SK-MEL-5 (cell line): ENCODE data around the gene LRBA. TPM values are rescaled to one million over a fixed set of nuclear protein-coding genes. Genes with fewer than 3 reads are reported as not detected.
A peak's percentile ranks its signal among the peaks of the same experiment; 100 is the strongest.
"Not testable (repeated sequence)": the region's sequence is repeated elsewhere in the genome, so short reads cannot be mapped to it uniquely, and the experiment has no call there.

Experiments
- DNase-seq: peaks from one replicate; pipeline ENCODE4 v3.0.0-alpha.2; 2016; ENCODE audit warnings: low read depth, low spot score
- in situ Hi-C: cut with HindIII; loops from 2 replicates; pipeline ENCODE4 v1.10.0; 2016; ENCODE audit warnings: low sequenced_read_pairs, high pct_unique_total_duplicates, low pct_unique_long_range_greater_than_20kb
- total RNA-seq: library from RNA; depleted of rRNA; stranded (reverse); fragments of >200 nt; shearing (Covaris generic); gene quantifications from 2 replicates; pipeline ENCODE4 v1.2.3, GENCODE V29; 2014

Gene LRBA
- total RNA-seq, 1 experiment from 2014 or later = 31.0 TPM

DNA sequence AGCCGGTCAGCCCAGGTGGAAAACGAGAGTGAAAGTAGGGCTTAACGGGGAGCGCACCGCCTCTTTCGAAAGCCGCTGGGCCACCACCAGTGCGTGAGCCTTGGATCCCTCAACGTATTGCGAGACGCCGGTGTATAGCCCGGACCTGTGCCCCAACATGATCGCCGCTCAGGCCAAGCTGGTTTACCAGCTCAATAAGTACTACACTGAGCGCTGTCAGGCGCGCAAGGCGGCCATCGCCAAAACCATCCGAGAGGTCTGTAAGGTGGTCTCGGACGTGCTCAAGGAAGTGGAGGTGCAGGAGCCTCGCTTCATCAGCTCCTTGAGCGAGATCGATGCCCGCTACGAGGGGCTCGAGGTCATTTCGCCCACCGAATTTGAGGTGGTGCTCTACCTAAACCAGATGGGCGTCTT, 432.2 kb downstream of the LRBA start:
- no peak for DNase-seq

DNA sequence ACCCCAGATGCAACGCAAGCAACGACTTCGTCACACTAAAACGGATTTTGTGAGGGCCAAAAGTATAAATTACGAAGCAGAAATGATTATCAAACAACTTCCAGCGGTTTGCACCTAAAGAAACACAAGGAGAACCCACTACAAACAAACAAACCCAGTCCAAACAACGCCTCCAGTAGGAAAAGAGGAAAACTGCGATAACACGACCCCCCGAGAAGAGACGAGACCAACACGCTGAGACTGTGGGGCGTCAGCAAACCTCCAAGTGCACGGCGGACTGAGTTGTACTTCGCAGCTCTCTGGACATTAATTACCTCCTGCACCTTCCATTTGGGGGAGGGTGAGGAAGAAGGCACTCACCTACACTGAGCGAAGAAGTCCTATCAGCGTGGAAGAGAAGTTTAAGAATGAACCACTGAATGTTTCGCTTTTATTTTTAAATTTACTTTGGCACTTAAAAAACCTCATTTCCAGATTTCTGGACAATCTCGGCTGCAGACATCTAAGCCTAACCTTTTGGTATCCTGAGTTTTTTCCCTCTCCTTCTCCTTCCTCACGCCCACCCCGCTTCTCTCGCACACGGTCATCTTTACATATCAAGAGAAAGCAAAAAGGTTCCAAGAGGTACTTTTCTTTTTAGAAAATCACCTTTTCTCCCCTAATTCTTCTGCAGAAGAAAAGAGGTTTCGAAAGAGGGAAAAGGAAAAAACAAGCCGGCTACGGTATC, 432.8 kb downstream of the LRBA start, which contains the start of gene MAB21L2:
Gene MAB21L2, plus strand, starts transcription at position 6 of the 727 bp plus-strand sequence. CDS start 879 bp downstream, outside the sequence.
- in situ Hi-C loops = no loop called here
- DNase-seq = no peak

More for the DNA sequence above, 432.2 kb downstream of the LRBA start:
- in situ Hi-C loops = no loop called here

DNA sequence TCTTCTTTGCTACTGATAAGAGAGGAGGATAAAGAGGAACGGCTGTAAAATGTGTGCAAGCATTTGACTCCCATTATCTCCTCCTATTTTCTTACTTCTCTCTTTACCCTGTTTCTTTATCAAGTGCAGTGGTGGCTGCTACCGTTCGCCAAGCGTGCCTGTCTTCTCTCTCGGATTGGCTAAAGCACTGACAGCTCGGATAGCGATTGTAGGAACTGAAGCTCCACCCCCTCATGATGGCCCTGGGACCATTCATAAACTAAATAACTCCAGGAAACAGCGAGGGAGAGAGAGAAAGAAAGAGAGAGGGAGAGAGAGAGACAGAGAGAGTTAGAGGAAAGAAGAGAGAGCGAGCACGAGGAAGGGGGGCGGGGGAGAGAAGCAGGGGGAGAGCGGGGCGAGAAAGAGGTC, 433.4 kb downstream of the LRBA start:
- no peak for DNase-seq
- in situ Hi-C loops = no loop called here

DNA sequence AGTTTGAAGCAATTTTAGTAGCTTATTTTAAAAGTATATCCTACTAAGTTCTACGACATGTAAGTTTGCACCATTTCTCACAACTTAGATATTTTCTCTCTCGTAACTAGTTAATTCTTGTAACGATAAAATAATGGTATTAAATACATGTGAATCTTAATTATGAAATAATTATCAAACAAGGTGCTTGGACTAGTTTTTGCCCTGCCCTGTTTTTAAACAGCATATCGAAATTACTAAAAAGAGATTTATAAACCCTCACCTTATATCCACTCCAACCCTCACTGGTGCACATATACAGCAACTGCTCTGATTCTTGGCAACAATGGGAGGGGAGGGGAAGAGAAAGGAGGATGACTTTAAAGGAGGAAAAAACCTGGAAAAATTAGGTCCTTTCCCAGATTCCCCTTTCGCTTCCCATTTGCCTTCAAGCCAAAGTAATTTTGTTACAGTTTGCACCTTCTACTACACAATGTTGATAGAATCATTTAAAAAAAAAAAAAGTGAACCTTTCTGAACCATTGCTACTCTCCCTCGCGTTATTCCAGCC, 434.0 kb downstream of the LRBA start:
- in situ Hi-C loops = no loop called here
- DNase-seq = no peak

DNA sequence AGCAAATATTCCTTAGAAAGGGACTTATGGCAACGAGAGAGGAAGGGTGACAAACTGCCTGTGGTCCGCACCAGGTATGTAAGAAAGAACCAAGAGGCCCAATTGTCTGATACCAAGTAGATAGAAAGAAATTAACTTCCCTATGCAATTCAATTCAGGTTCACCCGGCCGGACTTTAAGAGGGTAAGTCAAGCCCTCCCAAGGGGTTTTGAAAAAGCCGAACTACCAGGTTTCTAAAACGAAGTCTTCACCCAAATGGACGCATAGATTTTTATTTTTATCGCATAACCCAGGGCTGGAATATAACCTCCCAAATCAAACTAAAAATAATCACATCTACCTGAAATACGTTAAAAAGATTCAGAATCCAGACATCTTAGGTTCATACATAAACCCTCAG, 434.8 kb downstream of the LRBA start:
- in situ Hi-C loops = no loop called here
- no peak for DNase-seq

DNA sequence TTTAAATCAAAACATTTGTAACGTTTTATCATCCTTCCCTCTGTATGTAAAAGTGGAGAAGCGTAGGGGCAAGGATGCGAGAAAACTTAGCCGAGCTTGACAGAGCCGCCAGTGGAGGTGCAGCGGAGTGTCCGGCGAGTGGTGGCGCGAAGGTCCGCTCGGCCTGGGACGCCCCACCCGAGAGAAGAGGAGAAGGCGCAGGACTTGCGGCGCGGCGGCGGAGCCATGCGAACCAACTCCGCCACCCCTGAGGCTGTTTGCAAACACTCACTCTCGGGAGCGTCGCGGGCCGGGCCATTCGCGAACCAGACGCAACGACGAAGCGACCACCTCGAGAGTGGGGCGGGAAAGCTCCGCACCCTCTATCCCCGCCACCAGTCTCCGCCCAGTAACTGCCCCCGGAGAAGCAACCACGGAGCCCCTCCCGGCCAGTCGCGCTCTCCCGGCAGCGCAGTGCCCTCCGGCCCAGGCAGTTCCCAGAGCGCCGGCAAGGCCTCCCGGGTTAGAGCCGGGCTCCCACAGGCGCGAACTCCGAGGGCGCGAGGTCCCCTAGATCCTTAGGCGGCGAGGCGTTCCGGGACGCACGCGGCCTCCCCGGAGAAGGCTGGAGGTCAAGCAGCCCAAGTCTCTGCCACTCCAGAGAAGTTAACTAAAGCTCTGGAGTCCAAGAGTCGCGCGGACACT, 435.4 kb downstream of the LRBA start:
- in situ Hi-C loops = no loop called here
- no peak for DNase-seq

DNA sequence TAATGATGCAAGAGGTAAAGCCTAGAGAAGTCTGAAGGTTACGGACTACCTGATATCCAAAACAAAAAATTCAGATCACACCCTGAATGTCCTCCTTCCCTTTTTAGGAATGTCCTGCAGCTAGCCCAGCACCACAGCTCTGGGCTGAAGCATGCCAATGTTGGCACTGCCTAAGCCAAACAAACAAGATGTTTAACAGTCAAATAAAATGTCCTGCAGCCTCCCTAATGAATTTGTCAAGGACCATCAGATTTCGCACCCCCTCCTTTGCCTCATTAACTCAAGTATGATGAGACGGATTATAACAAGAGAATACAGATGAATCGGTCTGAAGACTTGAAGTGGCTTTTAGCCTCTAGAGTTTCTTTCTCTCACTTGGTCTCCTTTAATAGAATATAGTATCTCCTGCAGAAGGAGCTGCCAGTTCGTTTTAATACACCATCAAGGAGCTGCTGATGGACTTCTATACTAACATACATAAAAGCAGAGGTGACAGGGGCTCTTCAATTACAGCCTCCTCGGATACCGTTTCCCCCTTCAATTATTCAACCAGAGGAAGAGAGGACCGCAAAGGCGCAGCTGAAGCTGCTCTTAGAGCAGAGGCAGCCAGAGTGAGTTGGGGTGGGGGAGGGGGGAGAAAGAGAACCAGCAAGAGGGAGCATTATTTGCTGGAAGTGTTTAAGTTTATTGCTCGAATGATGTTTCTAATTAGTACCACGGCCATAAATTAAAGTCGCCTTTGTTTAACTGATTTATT, 436.2 kb downstream of the LRBA start:
- in situ Hi-C loops = no loop called here
- no peak for DNase-seq

DNA sequence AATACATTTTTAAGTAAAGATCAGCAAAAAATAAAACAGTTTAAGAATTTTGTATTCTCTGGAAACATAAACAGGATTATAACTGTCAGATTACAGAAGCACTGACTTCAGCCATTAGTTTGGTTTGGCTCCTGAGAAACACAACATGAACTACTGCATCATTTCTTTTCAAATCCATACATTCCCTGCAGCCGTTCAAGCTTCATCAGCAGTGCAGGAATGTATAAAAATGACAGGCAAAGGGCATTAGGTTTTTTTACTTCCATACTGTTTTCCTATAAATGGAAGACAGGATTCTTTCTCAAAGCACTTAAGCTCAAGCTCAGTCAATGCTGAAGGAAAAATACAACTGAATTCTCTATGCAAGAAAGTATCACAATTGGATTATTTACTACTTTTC, 437.3 kb downstream of the LRBA start:
- DNase-seq = no peak
- in situ Hi-C loops = no loop called here

DNA sequence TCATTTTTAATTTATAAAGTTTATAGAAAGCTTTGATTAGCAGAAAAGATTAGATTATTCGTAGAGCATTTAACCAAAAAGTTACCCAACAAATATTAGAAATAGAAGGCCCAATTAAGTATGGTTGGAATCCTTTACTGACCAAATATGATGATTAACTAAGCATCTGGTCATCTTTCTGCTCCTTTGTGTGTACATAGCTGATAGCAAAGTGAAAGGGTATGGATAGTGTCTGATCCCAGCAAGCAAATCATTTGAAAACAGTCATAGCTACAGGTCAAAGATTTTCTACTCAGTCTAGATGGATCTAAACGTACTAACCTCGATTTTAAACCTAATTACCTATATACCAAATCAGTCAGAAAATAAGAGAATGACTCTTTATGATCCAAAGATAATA, 440.4 kb downstream of the LRBA start:
- DNase-seq = no peak
- in situ Hi-C loops = no loop called here

DNA sequence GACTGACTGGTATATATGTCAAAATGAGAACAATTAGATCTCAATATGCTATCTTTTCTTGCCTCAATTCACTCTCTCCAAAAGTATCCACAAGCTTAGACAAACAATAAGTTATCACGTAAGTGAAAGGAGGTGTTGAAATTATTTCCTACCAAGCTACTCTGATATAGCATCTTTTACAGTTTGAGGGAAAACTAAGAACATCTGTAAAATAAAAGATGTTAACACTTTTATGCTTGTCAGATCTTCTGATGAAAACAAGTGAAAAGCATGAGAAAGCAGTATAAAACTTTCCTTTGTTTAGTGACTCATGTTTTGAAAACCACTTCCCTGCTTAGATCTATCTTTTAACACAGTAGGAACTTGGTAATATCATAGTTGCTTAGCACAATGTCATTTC, 441.6 kb downstream of the LRBA start:
- in situ Hi-C loops = no loop called here
- peak; percentile 7 for DNase-seq

DNA sequence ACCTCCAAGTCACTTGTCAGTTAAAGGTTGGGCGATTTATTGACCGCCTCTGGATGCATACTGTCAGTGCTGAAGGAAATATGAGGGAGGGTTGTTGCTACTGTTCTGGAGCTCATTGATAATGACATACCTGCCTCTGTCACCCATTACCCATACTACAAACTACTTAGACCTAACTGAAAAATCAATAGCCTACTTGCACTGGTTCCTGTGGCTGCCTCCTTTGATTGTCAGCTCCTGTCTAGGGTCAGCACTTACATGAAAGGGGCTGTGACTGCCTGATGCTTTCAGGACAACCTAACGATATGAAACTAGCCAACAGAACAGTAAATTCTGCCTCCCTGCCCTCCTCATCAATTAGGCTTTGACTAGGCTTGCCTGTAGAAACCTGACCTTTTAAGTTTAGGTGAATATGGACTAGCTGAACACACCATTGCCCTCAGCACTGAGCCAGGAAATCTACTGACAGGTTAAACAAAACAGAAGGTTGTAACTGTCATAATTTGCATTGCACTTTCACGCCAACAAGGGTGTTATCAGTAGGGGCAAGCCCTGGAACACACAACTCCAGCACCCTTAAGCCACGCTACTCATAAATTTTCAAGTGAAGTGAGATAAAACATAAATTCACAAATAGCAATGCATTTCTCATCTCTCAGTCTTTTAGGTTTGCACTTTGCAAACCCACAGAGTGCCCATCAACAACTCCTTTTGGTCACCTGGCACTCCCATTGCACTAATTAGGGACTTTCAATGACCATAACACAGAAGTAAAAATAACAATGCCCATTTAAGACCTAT, 442.2 kb downstream of the LRBA start:
- DNase-seq = no peak
- in situ Hi-C loops = no loop called here

DNA sequence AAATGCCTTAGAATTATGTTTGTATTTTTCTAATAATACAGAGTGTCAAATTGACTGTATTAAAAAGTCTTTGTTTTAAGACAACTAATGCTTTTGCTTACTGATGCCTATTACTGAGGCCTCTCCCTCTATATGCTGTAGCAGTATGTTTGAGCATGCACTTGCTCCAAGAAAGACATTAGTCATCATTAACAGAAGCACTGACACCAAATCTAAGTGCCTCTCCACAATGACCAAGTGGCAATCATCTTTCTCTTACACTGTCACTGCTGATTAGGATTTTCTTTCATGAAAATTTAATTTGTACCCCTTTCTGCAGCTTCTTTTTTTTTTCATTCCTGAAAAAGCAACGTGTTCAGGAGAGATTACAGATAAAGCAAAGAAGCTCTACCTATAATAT, 444.2 kb downstream of the LRBA start:
- in situ Hi-C loops = no loop called here
- DNase-seq = no peak

DNA sequence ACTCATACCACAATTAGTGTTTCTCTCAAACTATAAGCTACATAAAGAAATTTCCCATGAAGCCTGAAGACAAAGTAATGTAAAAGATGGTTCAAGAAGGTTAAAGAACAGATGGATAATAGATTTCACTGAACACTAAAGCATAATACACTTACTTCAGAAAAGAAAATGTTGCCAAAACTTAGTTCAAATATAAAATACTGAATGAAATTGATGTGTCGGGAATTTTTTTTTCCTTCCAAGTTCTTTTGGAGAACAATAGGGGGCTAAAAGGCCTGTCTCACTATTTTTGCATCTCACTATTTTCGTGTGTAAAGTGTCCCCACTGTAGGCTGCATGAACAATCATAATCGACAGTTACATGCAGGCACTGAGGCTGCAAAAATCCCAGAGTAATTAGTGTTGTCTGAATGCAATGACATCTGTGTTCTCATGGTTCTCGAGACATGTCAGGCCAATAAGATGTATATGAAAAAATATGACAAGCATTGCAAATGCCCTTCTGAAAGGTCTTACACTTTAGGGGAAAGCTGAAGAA, 445.0 kb downstream of the LRBA start:
- in situ Hi-C loops = no loop called here
- DNase-seq = no peak

DNA sequence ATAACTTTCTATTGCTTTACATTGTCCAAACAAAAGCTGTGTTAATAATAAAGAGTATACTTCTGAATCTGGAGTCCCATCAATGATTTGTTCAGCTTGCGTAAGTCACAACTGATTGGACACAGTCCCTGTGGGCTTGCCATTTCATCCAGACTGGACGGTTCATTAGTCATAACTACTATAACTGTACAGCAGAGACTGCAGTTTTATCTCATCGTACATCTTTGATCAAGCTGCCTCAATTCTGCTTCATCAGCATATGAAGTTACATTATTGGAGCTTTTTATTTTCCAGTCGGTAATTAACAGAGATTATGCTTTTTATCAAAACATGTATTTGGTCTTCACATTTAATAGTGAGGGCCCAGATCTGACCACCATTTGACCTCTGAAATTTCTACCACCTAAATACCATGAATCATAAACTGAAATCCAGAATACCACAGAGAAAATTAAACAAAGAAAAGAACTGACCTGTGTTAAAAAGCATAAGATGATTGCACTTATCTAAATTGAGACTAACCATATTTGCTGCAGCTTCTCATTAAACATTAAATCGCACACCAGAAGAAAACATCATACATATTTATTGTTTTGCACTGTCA, 445.6 kb downstream of the LRBA start:
- DNase-seq = no peak
- in situ Hi-C loops = no loop called here

DNA sequence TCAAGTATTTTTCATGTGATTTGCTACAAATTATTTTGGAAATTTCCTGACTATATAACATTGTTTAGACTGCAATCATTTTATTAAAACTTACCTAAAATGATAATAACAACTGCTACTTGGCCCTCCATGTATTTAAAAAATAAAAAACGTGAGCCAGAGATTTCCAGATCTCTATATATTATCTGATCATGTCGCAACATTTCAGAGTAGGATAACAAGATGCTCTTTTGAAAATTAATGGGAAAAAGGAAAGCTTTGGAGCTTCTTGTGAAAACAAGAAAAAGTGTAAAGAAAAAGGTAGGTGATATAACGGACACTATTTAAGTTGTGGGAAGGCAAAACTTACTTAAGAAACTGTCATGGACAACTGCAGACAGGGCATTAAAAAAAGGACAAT, 448.0 kb downstream of the LRBA start:
- DNase-seq = no peak
- in situ Hi-C loops = no loop called here

DNA sequence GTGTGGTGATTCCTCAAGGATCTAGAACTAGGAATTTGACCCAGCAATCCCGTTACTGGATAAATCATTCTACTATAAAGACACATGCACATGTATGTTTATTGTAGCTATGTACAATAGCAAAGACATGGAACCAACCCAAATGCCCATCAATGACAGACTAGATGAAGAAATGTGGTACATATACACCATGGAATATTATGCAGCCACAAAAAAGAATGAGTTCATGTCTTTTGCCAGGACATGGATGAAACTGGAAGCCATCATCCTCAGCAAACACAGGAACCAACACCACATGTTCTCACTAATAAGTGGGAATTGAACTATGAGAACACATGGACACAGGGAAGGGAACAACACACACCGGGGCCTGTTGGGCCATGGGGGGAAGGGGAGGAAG, 450.1 kb downstream of the LRBA start:
- in situ Hi-C loops, DNase-seq: not testable (repeated sequence)

DNA sequence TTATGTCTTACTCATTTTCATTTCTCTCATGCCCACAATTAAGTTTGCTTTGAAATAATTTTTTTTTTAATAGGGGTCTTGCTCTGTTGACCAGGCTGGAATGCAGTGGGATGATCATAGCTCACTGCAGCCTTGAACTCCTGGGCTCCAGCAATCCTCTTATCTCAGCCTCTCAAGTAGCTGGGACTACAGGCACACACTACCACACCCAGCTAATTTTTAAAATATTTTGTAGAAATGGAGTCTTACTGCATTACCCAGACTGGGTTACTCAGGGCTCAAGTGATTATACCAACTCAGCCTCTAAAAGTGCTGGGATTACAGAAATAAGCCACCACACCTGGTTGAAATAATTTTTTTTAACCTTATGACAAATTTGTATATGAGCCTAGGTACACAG, 452.3 kb downstream of the LRBA start:
- no peak for DNase-seq
- in situ Hi-C loops = no loop called here
